PFSK-1 (cell line): Measurements from ENCODE around the gene TCEA2.

Experiments
- FOXP2 ChIP-seq: optimal IDR thresholded peaks from 2 replicates; pipeline ENCODE3; 2011; ENCODE audit warnings: borderline replicate concordance, control low read depth, inconsistent platforms; ENCODE audit not compliant: insufficient read depth; ENCODE audit errors: extremely low read length, extremely low read depth
- POLR2AphosphoS5 ChIP-seq: IDR thresholded peaks from 2 replicates; pipeline ENCODE4 v1.6.1; 2012; ENCODE audit warnings: low read depth, mild to moderate bottlenecking, control low read depth, low read length, moderate library complexity
- SIN3A ChIP-seq: IDR thresholded peaks from 2 replicates; pipeline ENCODE4 v1.6.1; 2012; ENCODE audit warnings: mild to moderate bottlenecking, low read length, moderate library complexity, borderline replicate concordance; ENCODE audit not compliant: insufficient read depth
- TAF1 ChIP-seq: IDR thresholded peaks from 2 replicates; pipeline ENCODE4 v1.6.1; 2012; ENCODE audit warnings: low read length, control low read depth, borderline replicate concordance; ENCODE audit not compliant: insufficient read depth
- TF ChIP-seq, protein P1 (sequence below), 2 experiments: IDR thresholded peaks; 2 replicates each; pipeline versions ENCODE4 v1.6.1 to v1.8.0; 2011 to 2012; ENCODE audit warnings: low read depth in 2 of 2, low read length in 2 of 2, control low read depth in 1 of 2, inconsistent platforms in 1 of 2, mild to moderate bottlenecking in 1 of 2, moderate library complexity in 1 of 2; ENCODE audit not compliant: insufficient read depth in 1 of 2

The TCEA2 gene

DNA sequence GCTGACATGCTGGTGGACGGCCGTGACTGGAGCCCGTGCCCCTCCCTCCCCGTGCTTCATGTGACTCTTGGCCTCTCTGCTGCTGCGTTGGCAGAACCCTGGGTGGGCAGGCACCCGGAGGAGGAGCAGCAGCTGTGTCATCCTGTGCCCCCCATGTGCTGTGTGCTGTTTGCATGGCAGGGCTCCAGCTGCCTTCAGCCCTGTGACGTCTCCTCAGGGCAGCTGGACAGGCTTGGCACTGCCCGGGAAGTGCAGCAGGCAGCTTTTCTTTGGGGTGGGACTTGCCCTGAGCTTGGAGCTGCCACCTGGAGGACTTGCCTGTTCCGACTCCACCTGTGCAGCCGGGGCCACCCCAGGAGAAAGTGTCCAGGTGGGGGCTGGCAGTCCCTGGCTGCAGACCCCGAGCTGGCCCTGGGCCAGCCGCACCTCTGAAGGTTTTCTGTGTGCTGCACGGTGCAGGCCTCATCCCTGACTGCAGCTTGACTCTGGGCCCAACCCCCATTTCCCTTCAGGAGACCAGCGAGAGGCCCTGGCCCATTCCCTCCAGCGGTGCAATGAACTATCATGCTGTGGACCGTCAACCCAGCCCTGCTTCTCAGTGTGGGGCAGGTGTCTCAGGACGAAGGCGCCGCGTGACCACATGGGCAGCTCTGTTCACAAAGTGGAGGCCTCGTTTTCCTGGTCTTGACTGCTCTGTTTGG is 36.2 kb downstream of the TCEA2 start:
- no peak for TF ChIP-seq TAF1
- TF ChIP-seq FOXP2 = no peak
- no peak for TF ChIP-seq POLR2AphosphoS5
- no peak for TF ChIP-seq SIN3A
- TF ChIP-seq, protein P1, sequence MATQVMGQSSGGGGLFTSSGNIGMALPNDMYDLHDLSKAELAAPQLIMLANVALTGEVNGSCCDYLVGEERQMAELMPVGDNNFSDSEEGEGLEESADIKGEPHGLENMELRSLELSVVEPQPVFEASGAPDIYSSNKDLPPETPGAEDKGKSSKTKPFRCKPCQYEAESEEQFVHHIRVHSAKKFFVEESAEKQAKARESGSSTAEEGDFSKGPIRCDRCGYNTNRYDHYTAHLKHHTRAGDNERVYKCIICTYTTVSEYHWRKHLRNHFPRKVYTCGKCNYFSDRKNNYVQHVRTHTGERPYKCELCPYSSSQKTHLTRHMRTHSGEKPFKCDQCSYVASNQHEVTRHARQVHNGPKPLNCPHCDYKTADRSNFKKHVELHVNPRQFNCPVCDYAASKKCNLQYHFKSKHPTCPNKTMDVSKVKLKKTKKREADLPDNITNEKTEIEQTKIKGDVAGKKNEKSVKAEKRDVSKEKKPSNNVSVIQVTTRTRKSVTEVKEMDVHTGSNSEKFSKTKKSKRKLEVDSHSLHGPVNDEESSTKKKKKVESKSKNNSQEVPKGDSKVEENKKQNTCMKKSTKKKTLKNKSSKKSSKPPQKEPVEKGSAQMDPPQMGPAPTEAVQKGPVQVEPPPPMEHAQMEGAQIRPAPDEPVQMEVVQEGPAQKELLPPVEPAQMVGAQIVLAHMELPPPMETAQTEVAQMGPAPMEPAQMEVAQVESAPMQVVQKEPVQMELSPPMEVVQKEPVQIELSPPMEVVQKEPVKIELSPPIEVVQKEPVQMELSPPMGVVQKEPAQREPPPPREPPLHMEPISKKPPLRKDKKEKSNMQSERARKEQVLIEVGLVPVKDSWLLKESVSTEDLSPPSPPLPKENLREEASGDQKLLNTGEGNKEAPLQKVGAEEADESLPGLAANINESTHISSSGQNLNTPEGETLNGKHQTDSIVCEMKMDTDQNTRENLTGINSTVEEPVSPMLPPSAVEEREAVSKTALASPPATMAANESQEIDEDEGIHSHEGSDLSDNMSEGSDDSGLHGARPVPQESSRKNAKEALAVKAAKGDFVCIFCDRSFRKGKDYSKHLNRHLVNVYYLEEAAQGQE (IDR thresholded peaks at IDR 0.05; ENCODE audit: insufficient read depth in 1 of 2, low read depth in 2 of 2, low read length in 2 of 2) = no peak

DNA sequence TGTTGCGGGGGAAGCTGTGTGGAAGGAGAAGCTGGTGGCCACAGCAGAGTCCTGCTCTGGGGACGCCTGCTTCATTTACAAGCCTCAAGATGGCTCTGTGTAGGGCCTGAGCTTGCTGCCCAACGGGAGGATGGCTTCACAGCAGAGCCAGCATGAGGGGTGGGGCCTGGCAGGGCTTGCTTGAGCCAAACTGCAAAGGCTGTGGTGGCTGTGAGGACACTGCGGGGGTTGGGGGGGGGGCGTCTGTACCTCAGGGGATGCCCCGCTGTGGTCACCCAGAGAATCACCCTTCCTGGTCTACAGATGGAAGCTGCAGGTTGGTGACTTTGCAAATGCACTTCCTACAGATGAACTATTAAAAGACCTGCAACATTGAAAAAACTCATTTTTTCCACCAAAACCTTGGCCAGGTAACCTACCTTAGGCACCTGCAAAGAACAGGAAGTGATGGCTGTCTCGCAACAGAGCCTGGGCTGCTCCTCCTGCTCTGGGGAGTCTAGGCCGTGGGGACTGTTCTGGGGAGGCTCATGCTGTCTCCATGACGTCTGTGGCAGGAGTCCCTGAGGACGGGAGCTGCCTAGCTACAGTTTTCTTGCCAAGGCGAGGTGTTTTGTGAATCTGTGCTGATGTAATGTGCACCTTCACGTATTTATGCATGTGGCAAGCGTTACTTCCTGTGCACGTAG is 37.0 kb downstream of the TCEA2 start:
- TF ChIP-seq SIN3A (no peak), FOXP2 (no peak), TAF1 (no peak), POLR2AphosphoS5 (no peak)
- TF ChIP-seq, protein P1 (IDR thresholded peaks at IDR 0.05; ENCODE audit: insufficient read depth in 1 of 2, low read depth in 2 of 2, low read length in 2 of 2) = no peak

DNA sequence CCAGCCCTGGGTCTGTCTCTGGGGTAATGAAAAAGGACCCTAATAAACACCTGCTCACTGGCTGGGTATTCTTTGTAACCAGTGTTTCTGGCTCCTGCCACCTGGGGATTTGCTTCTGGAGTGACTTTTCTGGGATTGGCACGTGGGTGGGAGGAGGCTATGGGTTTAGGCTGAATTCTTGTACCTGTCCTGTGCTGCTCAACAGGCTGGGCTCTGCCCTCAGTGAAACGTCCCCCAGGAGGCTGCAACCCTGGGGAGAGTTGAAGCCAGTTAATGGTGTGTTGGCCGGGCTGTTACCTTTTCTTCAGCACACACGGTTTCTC is 37.5 kb downstream of the TCEA2 start:
- no peak for TF ChIP-seq FOXP2
- no peak for TF ChIP-seq SIN3A
- no peak for TF ChIP-seq POLR2AphosphoS5
- TF ChIP-seq, protein P1 (IDR thresholded peaks at IDR 0.05; ENCODE audit: insufficient read depth in 1 of 2, low read depth in 2 of 2, low read length in 2 of 2) = no peak

DNA sequence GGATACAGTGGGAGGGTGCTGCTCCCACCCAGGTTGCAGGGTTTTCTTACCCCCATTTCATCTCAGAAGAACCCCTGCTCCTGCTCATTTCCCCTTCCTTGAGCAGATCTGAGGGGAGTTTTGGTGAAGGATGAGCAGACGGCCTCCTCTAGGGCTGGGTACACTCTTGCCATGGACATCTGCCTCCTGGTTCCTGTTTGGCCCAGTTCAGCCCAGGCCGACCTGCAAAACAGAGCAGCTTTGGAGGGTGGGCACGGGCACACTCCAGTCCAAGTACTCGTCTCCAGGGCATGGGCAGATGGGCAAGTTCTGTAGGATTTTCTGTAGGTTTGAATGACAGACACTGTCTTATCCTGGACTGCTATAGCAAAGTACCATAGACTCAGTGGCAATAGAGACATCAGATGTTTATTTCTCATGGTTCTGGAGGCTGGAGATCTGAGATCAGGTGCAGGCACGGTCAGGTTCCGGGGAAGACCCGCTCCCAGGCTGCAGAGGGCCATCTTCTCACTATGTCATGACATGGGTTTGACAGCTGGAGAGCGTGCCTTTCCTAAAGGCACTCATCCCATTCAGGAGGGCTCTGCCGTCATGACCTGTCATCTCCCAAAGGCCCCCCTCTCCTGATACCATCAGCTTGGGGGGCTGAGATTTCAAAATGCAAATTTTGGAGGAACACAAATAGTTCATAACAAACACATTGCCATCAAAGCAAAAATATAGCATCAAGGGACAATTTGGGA is 38.1 kb downstream of the TCEA2 start:
- TF ChIP-seq, protein P1 (IDR thresholded peaks at IDR 0.05; ENCODE audit: insufficient read depth in 1 of 2, low read depth in 2 of 2, low read length in 2 of 2) = no peak
- TF ChIP-seq SIN3A (no peak), FOXP2 (no peak)
